ENCODE results near the gene SHC2. TPM values are rescaled to one million over a fixed set of nuclear protein-coding genes. Genes with fewer than 3 reads are reported as not detected.

SHC2 gene
- total and polyA plus RNA-seq, 2 of the 8 experiments (the other 6 are each of a cell fraction or from before 2014, with no cell fraction given): 4.4 to 7.3 TPM

- TF ChIP-seq RBBP5 (IDR thresholded peaks at IDR 0.05; ENCODE audit: borderline replicate concordance, low read depth, low read length) (no peak), POU5F1 (IDR thresholded peaks at IDR 0.05; ENCODE audit: low read depth, low read length) (no peak), POLR2A (IDR thresholded peaks at IDR 0.05; ENCODE audit: control extremely low read depth in 1 of 2, low read depth in 2 of 2, low read length in 2 of 2) (no peak), SIRT6 (IDR thresholded peaks at IDR 0.05; ENCODE audit: low read length) (no peak), SRF (IDR thresholded peaks at IDR 0.05; ENCODE audit: low read depth, low read length) (no peak)
- Histone ChIP-seq H4K8ac (ENCODE audit: extremely low read depth, insufficient read depth, low read length) (peak overlapping the region; percentile 25; the same call in 1 of the 2 replicates), H2BK120ac (replicated peaks; ENCODE audit: low read depth, low read length) (no peak overlapping the region), H2AFZ (ENCODE audit: low read length) (no peak overlapping the region), H4K91ac (replicated peaks; ENCODE audit: insufficient read length, low read length) (no peak overlapping the region), H3K4me1 (replicated peaks in 1 of 4; ENCODE audit: control insufficient read depth in 3 of 4, insufficient read depth in 4 of 4, low read length in 3 of 4) (peaks cover 0 to 11% (median 5%) of the 10 kb centered on the region in 4 experiments; a peak in 4 of 7 replicates), H2AK5ac (ENCODE audit: low read depth, low read length) (no peak overlapping the region), H4K5ac (ENCODE audit: insufficient read length, low read depth, low read length) (no peak overlapping the region), H3K79me1 (ENCODE audit: low read depth, low read length) (0 out of 2 replicates have a peak, but pooled peaks cover 2% of the 10 kb centered on the region), H4K20me1 (replicated peaks in 1 of 2; ENCODE audit: control insufficient read depth in 1 of 2, insufficient read depth in 2 of 2, low read length in 2 of 2) (peaks cover 0 to 4% of the 10 kb centered on the region in 2 experiments), H3K27me3 (replicated peaks in 1 of 4; ENCODE audit: control insufficient read depth in 3 of 4, extremely low read depth in 1 of 4, insufficient read depth in 3 of 4, low read length in 3 of 4) (peaks cover 0 to 14% (median 12%) of the 10 kb centered on the region in 4 experiments; a peak in 6 of 7 replicates), H3K56ac (replicated peaks; ENCODE audit: insufficient read length, low read depth, low read length) (no peak overlapping the region), H3K9ac (replicated peaks in 1 of 4; ENCODE audit: extremely low read depth in 1 of 4, low read depth in 3 of 4, low read length in 3 of 4) (no peak overlapping the region), H3K18ac (ENCODE audit: extremely low read depth, low read length) (no peak overlapping the region), H3K4me3 (ENCODE audit: extremely low read depth in 1 of 4, insufficient read depth in 2 of 4, low read depth in 3 of 4, low read length in 4 of 4) (no peak overlapping the region), H3K36me3 (ENCODE audit: control insufficient read depth in 2 of 4, insufficient read depth in 4 of 4, low read length in 3 of 4) (no peaks in the 10 kb centered on the region; a peak in 1 of 8 replicates), H3K9me3 (ENCODE audit: insufficient read depth in 2 of 2, low read depth in 1 of 2, low read length in 1 of 2) (no peaks in the 10 kb centered on the region), H2BK20ac (ENCODE audit: low read length) (no peak overlapping the region), H3K4ac (replicated peaks; ENCODE audit: insufficient read length, low read depth, low read length) (no peak overlapping the region), H3K27ac (ENCODE audit: low read depth, low read length) (no peak overlapping the region), H2BK15ac (ENCODE audit: low read length) (no peak overlapping the region), H3K79me2 (ENCODE audit: control insufficient read depth in 1 of 2, insufficient read depth in 2 of 2, low read length in 2 of 2) (no peaks in the 10 kb centered on the region), H2BK5ac (ENCODE audit: low read depth, low read length) (no peak overlapping the region), H3K23me2 (ENCODE audit: low read depth, low read length) (no peaks in the 10 kb centered on the region; the same call in 1 of the 2 replicates), H3K14ac (ENCODE audit: insufficient read length) (no peak overlapping the region), H3K23ac (ENCODE audit: insufficient read length) (no peak overlapping the region), H3K4me2 (ENCODE audit: insufficient read depth in 1 of 2, low read depth in 2 of 2, low read length in 2 of 2) (no peak overlapping the region), H2BK12ac (ENCODE audit: low read depth, low read length) (no peak overlapping the region)
- CTCF ChIA-PET (ENCODE audit: partially characterized antibody): interaction anchor here (1.3 to 1.6 kb wide), 3 partner anchors 8 to 126 kb away, joined by 4 to 5 read pairs (median 4); no protein-coding TSS in a partner anchor
- POLR2A ChIA-PET (ENCODE audit: partially characterized antibody): interaction anchor here (0.7 to 2.3 kb wide), 4 partner anchors 12 to 163 kb away, joined by 3 to 7 read pairs (median 4); partner anchors contain the start of gene CDC34
- DNase-seq (ENCODE audit: low read depth in 1 of 2, low spot score in 2 of 2): peak in 1 of 2 experiments; percentile 52
- no peak for FAIRE-seq
- WGBS, 2 experiments (ENCODE audit: extremely low coverage in 1 of 2, insufficient coverage in 1 of 2, insufficient read length in 1 of 2, insufficient replicate concordance in 2 of 2, low coverage in 1 of 2, low lambda C conversion rate in 2 of 2, missing lambda C conversion rate in 1 of 2): 92% methylated on average over 24 of the region's 48 CpGs; no CpG with 5 or more reads in 1 of the 2 experiments
These were observed 53.8 kb downstream of the SHC2 start for GRCh38 chr19:406971-407510.

Measured in H1 (cell line).